ENCODE measurements around the gene VTCN1.

Gene VTCN1

GRCh38 chr1:117094841-117095604 lies 115.7 kb downstream of the VTCN1 start:
- no peak for DNase-seq (ENCODE audit: low read depth)

GRCh38 chr1:117093870-117094621 lies 116.7 kb downstream of the VTCN1 start:
- DNase-seq (ENCODE audit: low read depth), result peak; percentile 32
